HG03460 (cell line): Measurements from ENCODE around the gene R3HDML.

Experiments
- ATAC-seq: cut with Tn5 transposase; IDR thresholded peaks from one replicate; pipeline ENCODE4 v1.9.1; 2021; ENCODE audit not compliant: unreplicated experiment

R3HDML gene

DNA sequence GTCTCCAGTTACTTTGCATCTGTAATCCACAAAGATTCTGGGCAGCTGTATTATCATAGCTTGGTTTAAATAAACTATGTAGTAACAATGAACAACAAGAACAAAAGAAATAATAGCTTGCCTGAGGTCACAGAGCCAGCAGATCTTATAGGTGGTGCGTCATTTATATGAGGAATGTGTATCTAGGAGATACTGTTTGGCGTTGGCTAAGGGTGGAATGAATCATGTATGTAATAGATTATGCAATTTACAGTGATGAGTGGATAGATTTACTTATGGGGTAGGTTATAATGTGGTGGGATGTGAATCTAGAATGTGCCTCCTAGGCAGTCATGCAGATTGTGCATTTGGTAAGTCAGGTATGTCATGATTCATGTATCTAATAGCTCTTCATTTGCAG lies 61.5 kb downstream of the R3HDML start:
- ATAC-seq: no peak

- ATAC-seq: no peak
Measured at GRCh38 chr20:44399446-44399845, 62.6 kb downstream of the R3HDML start.

GRCh38 chr20:44400671-44400969 lies 63.8 kb downstream of the R3HDML start:
- ATAC-seq: no peak
